AG09309 (cell line): ENCODE data around the gene WDR77.

Experiments used
- DNase-seq: peaks from one replicate; pipeline ENCODE4 v3.0.0-alpha.2; 2010; ENCODE audit warnings: low read depth
- H3K4me3 ChIP-seq: 2 replicates; pipeline ENCODE4 v1.5.1; 2011; ENCODE audit warnings: mild to moderate bottlenecking, low read depth, low read length, moderate library complexity; ENCODE audit not compliant: control insufficient read depth
- TF ChIP-seq, protein P1 (sequence below): IDR thresholded peaks from 2 replicates; pipeline ENCODE4 v1.5.1; 2011; ENCODE audit warnings: mild to moderate bottlenecking, low read depth, low read length, inconsistent platforms; ENCODE audit not compliant: insufficient read depth, control insufficient read depth; ENCODE audit errors: missing control alignments

Gene WDR77

DNA sequence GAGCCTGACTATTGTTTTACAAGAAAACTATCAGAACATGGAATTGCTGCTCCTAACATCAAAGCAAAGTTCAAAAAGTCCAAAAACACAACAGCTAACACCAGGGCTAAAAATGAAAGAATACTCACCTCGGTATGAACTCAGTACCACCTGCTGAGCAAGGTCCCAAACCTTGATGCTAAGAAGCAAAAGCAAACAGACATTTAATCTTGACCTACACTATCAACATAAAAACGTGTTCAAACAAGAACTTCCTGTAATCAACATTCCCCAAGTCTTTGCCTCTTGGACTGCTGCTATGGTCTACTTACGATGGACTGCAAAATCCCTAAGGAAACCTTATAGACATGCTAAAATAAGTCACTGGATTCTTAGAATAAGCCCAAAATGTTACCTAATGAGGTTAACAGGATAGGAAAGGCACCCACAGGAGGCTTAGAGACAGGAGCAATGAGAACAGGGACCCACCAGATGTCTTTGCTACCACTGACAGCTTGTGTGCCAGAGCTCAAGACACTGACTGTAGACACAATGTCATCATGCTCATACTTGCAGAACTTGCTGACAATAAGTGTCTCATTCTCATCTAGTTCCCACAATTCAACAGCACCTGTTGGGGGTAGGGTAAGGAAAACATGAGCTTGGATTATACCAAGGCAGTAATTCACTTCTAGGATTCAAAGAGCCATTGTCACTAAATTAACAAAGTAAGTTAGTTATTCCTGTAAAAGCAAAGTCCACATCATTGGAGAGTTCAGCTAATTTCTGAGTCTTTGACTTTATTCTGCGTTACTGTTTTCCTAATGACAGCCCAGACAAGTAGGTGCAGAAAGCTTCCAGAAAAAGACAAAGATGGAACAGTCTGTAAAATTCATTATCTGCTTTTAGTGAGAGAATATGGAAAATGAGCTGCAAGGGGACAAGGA, 1.8 kb downstream of the WDR77 start:
- TF ChIP-seq, protein P1, sequence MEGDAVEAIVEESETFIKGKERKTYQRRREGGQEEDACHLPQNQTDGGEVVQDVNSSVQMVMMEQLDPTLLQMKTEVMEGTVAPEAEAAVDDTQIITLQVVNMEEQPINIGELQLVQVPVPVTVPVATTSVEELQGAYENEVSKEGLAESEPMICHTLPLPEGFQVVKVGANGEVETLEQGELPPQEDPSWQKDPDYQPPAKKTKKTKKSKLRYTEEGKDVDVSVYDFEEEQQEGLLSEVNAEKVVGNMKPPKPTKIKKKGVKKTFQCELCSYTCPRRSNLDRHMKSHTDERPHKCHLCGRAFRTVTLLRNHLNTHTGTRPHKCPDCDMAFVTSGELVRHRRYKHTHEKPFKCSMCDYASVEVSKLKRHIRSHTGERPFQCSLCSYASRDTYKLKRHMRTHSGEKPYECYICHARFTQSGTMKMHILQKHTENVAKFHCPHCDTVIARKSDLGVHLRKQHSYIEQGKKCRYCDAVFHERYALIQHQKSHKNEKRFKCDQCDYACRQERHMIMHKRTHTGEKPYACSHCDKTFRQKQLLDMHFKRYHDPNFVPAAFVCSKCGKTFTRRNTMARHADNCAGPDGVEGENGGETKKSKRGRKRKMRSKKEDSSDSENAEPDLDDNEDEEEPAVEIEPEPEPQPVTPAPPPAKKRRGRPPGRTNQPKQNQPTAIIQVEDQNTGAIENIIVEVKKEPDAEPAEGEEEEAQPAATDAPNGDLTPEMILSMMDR, result no peak
- H3K4me3 ChIP-seq, result no peak overlapping the region
- DNase-seq, result no peak

GRCh38 chr1:111446546-111446945, 2.5 kb downstream of the WDR77 start:
- DNase-seq, result no peak
- H3K4me3 ChIP-seq, result no peak overlapping the region
- TF ChIP-seq, protein P1, result no peak

DNA sequence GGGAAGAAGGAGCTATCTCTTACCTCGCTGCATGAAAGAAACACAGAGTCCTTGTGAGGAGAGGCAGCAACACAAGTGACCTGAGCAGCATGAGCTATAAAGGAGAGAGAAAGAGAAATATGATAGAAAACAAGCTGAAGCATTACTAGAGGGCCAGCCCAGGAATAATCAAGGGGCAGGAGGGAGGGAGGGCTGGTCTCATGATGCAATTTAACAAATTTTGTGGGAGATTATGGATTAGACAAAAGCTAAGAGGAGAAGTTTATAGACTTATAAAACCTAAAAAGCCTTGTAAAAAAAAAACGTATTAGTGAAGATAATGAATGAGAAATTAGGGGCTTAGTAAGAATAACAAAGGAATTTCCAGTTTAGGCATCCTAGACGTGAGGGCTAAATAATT, 5.0 kb downstream of the WDR77 start:
- H3K4me3 ChIP-seq, result no peak overlapping the region
- DNase-seq, result no peak
- TF ChIP-seq, protein P1, result no peak

DNA sequence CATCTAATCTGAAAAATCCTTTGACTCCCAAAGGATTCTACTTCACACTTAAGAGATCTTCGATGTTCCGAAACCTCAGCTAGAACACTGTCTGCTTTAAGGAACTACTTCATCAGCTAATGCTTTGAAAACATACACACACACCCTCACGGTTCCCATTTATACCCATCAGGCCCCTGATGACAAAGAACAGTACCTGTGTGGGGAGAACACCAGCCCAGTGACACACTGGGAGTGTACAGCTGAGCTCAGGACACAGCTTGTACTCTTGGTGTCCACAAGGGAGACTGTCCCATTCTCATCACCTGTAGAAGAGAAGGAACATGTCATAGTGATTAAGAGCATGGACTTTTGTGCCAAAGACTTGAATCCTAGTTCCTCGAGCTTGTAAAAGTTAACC, 6.6 kb downstream of the WDR77 start:
- DNase-seq, result no peak
- H3K4me3 ChIP-seq, result no peak overlapping the region
- TF ChIP-seq, protein P1, result no peak

DNA sequence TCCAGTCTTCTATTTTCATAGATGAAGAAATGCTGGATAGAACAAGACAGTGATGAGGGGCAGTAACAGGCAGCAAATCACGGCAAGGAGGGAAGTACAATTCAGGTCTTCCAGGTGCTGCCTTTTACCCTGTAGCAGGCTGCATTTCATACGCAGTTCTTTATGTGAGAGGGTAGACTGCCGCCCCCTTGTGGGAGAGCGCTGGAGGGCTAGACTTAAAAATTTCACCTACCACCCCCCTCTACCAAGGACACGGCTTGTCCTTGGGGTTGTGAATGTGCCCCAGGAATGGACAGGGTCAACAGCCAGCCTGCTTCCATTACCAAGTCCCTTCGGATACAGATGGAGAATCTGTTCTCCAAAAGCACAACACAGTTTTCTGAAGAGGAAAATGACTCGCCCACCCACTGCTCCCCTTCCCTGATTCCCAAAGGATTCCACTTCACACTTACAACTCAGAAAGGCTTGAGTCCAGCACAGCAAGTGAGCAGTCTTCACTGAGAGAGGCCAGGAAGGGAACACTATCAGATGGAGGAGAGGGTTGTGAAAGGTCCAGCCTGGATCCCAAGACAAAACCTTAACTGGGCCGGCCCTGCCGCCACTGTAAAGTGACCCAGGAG, 7.4 kb downstream of the WDR77 start:
- no peak overlapping the region for H3K4me3 ChIP-seq
- DNase-seq, result no peak
- TF ChIP-seq, protein P1, result peak; percentile 43

DNA sequence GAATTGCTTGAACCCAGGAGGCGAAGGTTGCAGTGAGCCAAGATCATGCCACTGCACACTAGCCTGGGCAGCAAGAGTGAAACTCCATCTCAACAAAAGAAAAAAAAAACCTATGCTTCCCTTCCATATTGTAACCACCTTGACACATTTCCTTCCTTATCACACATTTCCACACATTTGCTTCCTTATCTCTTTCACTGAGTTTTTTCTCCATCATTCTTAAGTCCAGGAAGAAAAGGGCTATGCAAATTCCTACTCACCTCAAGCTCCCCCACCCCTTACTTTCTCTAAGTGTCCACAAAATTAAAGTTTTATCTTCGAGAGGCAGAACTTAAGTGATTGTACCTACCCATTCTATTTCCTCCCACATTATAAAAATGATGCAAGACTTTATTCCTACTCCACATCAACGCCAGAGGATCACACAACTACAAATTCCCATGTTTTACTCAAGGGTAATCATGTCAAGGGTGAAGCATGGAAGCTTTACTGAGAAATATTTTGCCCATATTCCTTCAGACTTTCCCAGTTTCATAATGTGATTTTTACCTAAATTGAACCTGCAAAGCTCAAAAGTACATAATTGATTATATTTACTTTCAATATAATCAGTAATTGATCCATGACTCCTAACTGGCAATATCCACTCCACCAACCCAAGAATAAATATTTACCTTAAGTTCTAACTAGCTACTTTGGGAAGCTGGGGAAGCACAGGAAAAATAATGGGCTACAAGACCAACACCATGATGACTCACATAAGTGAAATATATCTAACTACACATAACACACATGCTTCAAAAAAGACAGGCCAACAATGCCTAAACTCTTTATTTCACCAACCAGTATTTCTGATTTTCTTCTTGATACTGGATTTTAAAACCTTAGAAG, 9.3 kb downstream of the WDR77 start:
- DNase-seq, result no peak
- TF ChIP-seq, protein P1, result no peak
- H3K4me3 ChIP-seq, result no peak overlapping the region
